Right lobe of liver (tissue), 6 donors: ENCODE results near the gene CAMKMT. TPM values are rescaled to one million over a fixed set of nuclear protein-coding genes. Genes with fewer than 3 reads are reported as not detected.

Experiments used
- ATAC-seq, 4 donors: fragments of 200-7000 bp; cut with Tn5 transposase; one replicate each; pipeline ENCODE4 v1.9.1; 2020; ENCODE audit warnings: mild to moderate bottlenecking in 4 of 4, moderate library complexity in 4 of 4
- DNase-seq, 3 donors: peaks; one replicate each; pipeline ENCODE4 v3.0.0-alpha.2; 2020
- H3K27ac ChIP-seq, 3 donors: fragments of 200-600 bp; one replicate each; pipeline ENCODE4 v1.8.0; 2022
- H3K27me3 ChIP-seq, 2 donors: fragments of 200-600 bp; one replicate each; pipeline ENCODE4 v1.8.0; 2022
- H3K36me3 ChIP-seq, 4 donors: fragments of 200-600 bp; sonication (generic) in 1 of 4; one replicate each; pipeline versions ENCODE4 v1.5.1 to v1.8.0; 2017 to 2022; ENCODE audit warnings: control low read depth in 1 of 4
- H3K4me1 ChIP-seq, 4 donors: fragments of 200-600 bp; sonication (generic) in 1 of 4; one replicate each; pipeline versions ENCODE4 v1.5.1 to v1.8.0; 2017 to 2022; ENCODE audit warnings: control low read depth in 1 of 4
- H3K4me3 ChIP-seq, 3 donors: fragments of 200-600 bp; one replicate each; pipeline ENCODE4 v1.8.0; 2022
- H3K9me3 ChIP-seq, 4 donors: fragments of 200-600 bp; sonication (generic) in 1 of 4; one replicate each; pipeline versions ENCODE4 v1.5.1 to v1.8.0; 2017 to 2022; ENCODE audit warnings: control low read depth in 1 of 4
- CTCF ChIP-seq, 4 donors: fragments of 200-600 bp in 3 of 4; fragments of 450-650 bp in 1 of 4; IDR thresholded peaks; one replicate each; pipeline versions ENCODE4 v1.5.1 to v1.8.0; 2016 to 2022; ENCODE audit warnings: antibody characterized with exemption in 4 of 4, mild to moderate bottlenecking in 2 of 4
- POLR2A ChIP-seq: fragments of 450-650 bp; IDR thresholded peaks from one replicate; pipeline ENCODE4 v1.6.1; 2017; ENCODE audit warnings: antibody characterized with exemption, mild to moderate bottlenecking
- WGBS: methylation state at CpG from one replicate; pipeline ENCODE4 v1.1.6; 2018; ENCODE audit warnings: low coverage, low lambda C conversion rate; ENCODE audit not compliant: insufficient coverage; ENCODE audit errors: missing lambda C conversion rate; 5-methylcytosine and 5-hydroxymethylcytosine counted together
- intact Hi-C, 2 donors: fragments of 100-400 bp; cut with DNase I; formaldehyde crosslinking; loops; one replicate each; pipeline versions ENCODE4 v1.11.2 to v1.14.1; 2022
- total RNA-seq, 6 experiments: library from RNA; depleted of rRNA in 2 of 6; stranded (reverse); fragments of >200 nt in 2 of 6; fragmentation: NEBNext Ultra II Directional in 3 of 6; extraction: Animal tissue kit (Norgen Biotek cat#: 25700) in 3 of 6; gene quantifications; one replicate each; pipeline versions ENCODE4 v1.1.0 to v1.2.4, GENCODE V29; 2016 to 2023
- donor health status: DM: no; HTN: yes; CAD: no.
- donor health status: DM: no; HTN: no; CAD: no.
- donor health status: DM: no; HTN: no; CAD: no.
- donor health status: DM: no; HTN: yes; CAD: no.
- donor health status: DM: no; HTN: yes; CAD: no.

CAMKMT gene
- total RNA-seq, 6 experiments from 2014 or later, result 2.0 to 7.4 (median 5.2) TPM

- H3K27me3 ChIP-seq, result no peaks in the 10 kb centered on the region
- ATAC-seq, result no peak
- no peak overlapping the region for H3K27ac ChIP-seq
- intact Hi-C loops, result no loop called here
- DNase-seq, result no peak
- no peaks in the 10 kb centered on the region for H3K36me3 ChIP-seq
- H3K9me3 ChIP-seq, result no peaks in the 10 kb centered on the region
- no peaks in the 10 kb centered on the region for H3K4me1 ChIP-seq
- H3K4me3 ChIP-seq, result no peak overlapping the region
- TF ChIP-seq CTCF (IDR thresholded peaks at IDR 0.05), result no peak
- TF ChIP-seq POLR2A, result no peak
- WGBS, result 92% methylated on average over 9 of the region's 9 CpGs
Observed at GRCh38 chr2:44772131-44772530, 410.4 kb downstream of the CAMKMT start.

- ATAC-seq (no peak), DNase-seq (no peak)
- Histone ChIP-seq H3K4me3 (no peak overlapping the region), H3K4me1 (no peaks in the 10 kb centered on the region), H3K27ac (no peak overlapping the region), H3K36me3 (no peaks in the 10 kb centered on the region), H3K27me3 (no peaks in the 10 kb centered on the region), H3K9me3 (no peaks in the 10 kb centered on the region)
- WGBS, result 89% methylated on average over 2 of the region's 2 CpGs
- intact Hi-C loops, result no loop called here
- TF ChIP-seq CTCF (IDR thresholded peaks at IDR 0.05) (no peak), POLR2A (no peak)
Observed at GRCh38 chr2:44772669-44773378, 411.1 kb downstream of the CAMKMT start.

GRCh38 chr2:44774826-44775492 is 413.2 kb downstream of the CAMKMT start:
- Histone ChIP-seq H3K4me3 (no peak overlapping the region), H3K4me1 (no peaks in the 10 kb centered on the region), H3K27me3 (no peaks in the 10 kb centered on the region), H3K36me3 (no peaks in the 10 kb centered on the region), H3K9me3 (no peaks in the 10 kb centered on the region), H3K27ac (no peak overlapping the region)
- intact Hi-C loops, result no loop called here
- no peak for TF ChIP-seq POLR2A
- TF ChIP-seq CTCF (IDR thresholded peaks at IDR 0.05), result no peak
- WGBS, result 100% methylated on average over 3 of the region's 4 CpGs
- ATAC-seq (no peak), DNase-seq (no peak)

- no peak for DNase-seq
- H3K36me3 ChIP-seq, result no peaks in the 10 kb centered on the region
- no peaks in the 10 kb centered on the region for H3K4me1 ChIP-seq
- no peaks in the 10 kb centered on the region for H3K27me3 ChIP-seq
- no peak overlapping the region for H3K4me3 ChIP-seq
- WGBS, result 88% methylated on average over 6 of the region's 6 CpGs
- intact Hi-C loops, result no loop called here
- no peak for TF ChIP-seq CTCF (IDR thresholded peaks at IDR 0.05)
- no peak for TF ChIP-seq POLR2A
- no peak overlapping the region for H3K27ac ChIP-seq
- no peaks in the 10 kb centered on the region for H3K9me3 ChIP-seq
- ATAC-seq, result no peak
Observed at GRCh38 chr2:44777036-44777435, 415.3 kb downstream of the CAMKMT start.
